SHP77 (cell line): Measurements from ENCODE around the gene TEX261.

Source experiments
- DNase-seq, 2 experiments: peaks; one replicate each; lab custom pipeline; 2025; lab: John Stamatoyannopoulos, UW

The TEX261 gene

GRCh38 chr2:70981866-70982810, 12.5 kb downstream of the TEX261 start:
- DNase-seq: no peak

DNA sequence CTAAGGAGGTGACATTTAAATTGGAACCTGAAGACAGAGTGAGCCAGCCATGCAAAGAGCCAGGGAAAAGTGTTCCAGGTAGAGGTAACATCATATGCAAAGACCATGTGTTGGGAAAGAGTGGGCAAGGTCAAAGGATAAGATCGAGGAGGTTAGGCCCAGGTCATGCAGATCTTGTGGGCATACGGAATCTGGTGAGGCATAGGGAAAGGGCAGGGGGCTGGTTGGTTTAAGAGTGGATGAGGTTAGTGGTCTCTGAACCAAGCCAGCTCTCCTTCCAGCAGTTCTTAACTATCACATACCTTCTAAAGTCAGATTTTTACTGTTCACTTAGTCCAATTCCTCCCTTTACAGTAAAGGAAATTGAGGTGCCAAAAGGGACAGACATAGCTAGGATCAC, 13.3 kb downstream of the TEX261 start:
- DNase-seq: no peak

- no peak for DNase-seq
Measured at GRCh38 chr2:70979626-70980025, 15.0 kb downstream of the TEX261 start.

- no peak for DNase-seq
Measured at GRCh38 chr2:70979180-70979488, 15.5 kb downstream of the TEX261 start.

DNA sequence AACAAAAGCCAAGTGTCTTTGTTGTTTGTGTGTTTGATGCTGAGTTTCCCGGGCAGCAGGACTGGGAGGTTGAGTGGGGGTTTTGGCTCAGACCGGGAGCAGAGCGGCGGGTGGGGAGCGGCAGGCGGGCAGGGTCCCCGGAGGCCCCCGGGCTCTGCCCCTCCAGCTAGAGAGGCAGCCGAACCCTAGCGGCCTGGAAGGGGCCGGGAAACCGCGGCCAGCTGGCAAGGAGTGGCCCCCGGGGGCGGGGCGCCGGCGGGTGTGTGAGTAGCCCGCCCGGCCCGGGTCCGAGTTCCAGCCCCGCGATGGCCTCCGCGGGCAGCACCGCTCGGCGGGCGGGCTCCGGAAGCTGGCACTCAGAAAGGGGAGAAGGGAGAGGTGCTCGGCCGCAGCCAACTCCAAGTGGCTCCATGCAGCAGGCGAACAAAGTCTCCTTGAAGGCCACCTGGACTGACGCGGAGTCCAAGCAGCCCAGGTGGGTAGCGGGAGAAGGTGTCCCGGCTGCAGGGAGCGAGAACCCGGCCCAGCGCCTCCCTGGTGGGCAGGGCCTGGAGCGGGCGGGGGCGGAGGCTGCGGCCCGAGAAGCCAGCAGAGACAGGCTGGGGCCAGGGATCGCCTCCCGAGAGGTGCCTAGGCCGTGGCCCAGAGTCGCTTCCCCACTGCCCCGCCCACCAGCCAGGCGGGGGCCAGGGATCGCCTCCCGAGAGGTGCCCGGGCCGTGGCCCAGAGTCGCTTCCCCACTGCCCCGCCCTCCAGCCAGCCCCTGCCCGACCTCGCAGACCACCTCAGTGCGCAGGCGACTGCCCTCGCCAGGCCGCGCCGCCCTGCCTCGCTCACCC, 16.1 kb downstream of the TEX261 start, which contains the start of gene ANKRD53:
TSS of gene ANKRD53 (plus strand) at position 290 of the 839 bp plus-strand sequence. CDS start at position 306, 16 bp downstream.
- DNase-seq: peak in 1 of 2 experiments; percentile 28

- no peak for DNase-seq
Measured at GRCh38 chr2:70977605-70978205, 17.0 kb downstream of the TEX261 start.

DNA sequence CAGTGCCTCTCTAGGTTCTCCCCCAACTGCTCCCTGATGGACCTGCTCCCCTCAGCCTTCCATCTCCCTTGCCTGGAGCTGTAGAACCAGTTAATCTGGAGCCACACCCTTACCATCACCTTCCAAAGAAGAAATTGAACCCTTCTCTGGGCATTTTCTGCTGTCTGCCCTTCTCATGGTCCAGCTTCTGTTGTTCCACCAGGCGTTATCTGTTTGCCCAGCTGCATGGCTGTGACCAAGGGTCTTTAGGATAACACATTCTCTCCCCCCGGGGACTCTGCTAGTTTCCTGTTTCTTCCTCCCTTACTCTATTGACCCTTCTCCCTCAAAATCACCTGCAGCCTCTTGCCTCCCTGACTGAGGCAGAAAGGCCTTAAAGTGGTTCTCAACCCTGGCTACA, 19.4 kb downstream of the TEX261 start:
- no peak for DNase-seq

- no peak for DNase-seq
Measured at GRCh38 chr2:70974592-70974991, 20.1 kb downstream of the TEX261 start.

DNA sequence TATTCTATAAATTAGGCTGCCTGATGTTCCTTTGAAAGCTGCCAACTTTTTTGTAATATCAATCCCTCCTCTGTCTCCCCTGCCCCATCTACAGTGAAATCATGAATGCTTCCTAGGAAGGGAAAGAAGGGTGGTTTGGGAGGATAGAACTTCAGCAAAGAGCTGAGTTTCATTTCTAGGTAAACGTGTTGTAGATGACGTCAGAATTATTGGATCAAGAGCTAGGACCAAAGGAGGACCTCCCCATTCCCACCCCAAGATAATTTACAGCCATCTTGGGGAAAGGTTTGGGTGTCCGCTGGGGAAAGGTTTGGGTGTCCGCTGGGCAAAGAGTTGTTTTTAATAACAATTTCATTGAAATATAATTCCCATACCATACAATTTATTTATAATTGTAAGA, 27.5 kb downstream of the TEX261 start:
- no peak for DNase-seq

- no peak for DNase-seq
Measured at GRCh38 chr2:70966681-70967080, 28.0 kb downstream of the TEX261 start.

GRCh38 chr2:70965506-70965905, 29.2 kb downstream of the TEX261 start:
- no peak for DNase-seq

DNA sequence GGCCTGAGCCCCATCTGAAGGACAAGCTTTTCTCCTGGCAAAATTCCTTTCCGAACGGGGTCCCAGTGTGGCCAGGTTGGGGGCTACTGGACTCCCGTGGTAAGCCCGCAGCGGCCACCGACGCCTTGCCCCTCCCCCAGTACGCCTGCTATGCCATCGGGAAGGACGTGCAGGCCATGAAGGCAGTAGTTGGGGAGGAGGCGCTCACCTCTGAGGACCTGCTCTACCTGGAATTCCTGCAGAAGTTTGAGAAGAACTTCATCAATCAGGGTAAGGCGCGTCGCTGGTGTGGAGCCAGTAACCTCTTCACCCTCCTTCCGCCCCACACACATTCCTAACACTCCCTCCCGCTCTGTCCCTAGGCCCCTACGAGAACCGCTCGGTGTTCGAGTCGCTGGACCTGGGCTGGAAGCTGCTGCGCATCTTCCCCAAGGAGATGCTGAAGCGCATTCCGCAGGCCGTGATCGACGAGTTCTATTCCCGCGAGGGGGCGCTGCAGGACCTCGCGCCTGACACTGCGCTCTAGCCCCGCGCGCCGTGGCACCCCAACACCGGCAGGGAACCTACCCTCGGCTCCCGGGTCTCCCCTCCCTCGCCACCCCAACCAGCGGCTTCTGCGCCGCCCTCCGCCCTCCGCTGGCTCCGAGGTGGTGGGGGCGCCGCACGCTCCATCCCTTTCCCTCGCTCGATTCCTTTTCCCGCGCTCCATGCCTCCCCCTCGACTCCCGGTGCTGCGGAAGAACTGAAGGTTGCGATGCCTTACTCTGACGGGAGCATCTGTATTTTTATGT, 29.9 kb downstream of the TEX261 start:
- no peak for DNase-seq

DNA sequence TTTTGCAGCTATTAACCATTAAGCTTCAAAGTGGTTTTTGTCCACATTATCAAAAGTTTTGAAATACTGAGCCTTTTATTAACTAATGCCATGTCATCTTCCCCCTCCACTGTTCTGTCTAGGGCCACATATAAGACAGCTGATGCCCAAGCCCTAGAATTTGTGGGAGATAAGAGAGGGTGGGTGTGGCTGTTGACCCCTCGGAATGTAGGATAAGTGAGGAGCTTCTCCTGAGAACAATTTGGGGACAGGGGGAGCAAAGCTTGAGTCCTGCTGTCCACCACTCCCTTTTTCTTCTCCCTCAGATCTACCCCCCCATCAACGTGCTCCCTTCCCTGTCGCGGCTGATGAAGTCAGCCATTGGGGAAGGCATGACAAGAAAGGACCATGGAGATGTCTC, 30.5 kb downstream of the TEX261 start:
- DNase-seq: no peak

GRCh38 chr2:70962885-70963878, 31.5 kb downstream of the TEX261 start:
- no peak for DNase-seq

- DNase-seq: no peak
Measured at GRCh38 chr2:70962211-70962884, 32.3 kb downstream of the TEX261 start.

DNA sequence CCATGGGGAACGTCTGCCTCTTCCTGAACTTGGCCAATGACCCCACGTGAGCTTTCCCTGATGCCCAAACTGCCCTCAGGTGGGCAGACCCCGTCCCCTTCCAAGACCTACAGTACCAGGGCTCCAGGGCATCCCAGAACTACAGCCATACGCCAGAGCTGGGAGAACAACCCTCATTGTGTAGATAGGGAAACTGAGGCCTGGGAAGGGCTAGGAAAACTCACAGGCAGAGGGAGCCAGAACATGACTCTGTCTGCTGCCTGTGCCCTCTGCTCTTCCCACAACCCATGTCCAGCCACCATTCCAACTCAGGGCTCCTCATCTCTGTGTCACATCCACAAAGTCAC, 33.1 kb downstream of the TEX261 start:
- no peak for DNase-seq

- no peak for DNase-seq
Measured at GRCh38 chr2:70960833-70961647, 33.6 kb downstream of the TEX261 start.

DNA sequence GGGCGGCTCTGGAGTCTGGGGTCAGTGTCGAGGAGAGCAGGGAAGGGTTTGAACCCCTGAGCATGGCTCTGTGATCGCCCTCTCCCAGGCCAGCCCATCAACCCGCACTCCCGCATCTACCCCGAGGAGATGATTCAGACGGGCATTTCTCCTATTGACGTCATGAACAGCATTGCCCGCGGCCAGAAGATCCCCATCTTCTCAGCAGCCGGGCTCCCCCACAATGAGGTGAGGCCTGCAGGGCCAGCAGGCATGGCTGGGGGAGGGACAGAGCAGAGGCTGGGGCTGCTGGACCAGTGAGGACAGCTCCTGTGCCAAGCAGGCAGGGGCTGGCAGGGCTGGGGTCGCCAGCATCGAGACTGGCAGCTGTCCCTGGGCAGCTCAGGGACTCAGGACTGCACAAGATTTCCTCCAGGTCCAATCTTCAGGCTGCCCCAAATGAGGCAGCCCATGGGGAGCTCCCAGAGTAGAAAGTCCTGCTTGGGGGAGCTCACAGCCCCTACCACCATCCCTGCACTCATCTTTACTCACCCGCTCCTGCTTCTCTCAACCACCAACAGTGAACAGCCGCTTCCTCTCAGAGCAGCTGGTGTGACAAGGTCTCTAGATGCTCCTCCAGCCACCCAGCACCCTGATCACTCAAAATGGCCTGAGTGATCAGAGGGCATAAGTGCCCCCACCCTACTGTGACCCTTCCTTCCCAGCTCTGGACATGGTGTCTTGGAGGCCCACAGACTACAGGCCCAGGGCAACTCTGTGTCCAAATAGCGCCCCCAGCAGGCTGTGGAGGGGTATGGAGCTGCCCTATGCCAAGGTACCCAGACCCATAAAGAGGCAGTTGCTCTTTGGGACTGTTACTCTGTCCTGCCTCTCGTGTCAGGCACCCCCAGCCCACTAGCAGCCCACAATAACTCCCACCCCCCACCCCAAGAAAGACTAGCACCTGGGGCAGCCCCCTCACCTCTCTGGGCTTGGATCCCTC, 34.5 kb downstream of the TEX261 start:
- DNase-seq: no peak
